ENCODE measurements around the gene PRKCB. TPM values are rescaled to one million over a fixed set of nuclear protein-coding genes. Genes with fewer than 3 reads are reported as not detected.

PRKCB gene
- total RNA-seq, 3 donors from 2014 or later = 41.4 to 66.8 (median 63.3) TPM

DNA sequence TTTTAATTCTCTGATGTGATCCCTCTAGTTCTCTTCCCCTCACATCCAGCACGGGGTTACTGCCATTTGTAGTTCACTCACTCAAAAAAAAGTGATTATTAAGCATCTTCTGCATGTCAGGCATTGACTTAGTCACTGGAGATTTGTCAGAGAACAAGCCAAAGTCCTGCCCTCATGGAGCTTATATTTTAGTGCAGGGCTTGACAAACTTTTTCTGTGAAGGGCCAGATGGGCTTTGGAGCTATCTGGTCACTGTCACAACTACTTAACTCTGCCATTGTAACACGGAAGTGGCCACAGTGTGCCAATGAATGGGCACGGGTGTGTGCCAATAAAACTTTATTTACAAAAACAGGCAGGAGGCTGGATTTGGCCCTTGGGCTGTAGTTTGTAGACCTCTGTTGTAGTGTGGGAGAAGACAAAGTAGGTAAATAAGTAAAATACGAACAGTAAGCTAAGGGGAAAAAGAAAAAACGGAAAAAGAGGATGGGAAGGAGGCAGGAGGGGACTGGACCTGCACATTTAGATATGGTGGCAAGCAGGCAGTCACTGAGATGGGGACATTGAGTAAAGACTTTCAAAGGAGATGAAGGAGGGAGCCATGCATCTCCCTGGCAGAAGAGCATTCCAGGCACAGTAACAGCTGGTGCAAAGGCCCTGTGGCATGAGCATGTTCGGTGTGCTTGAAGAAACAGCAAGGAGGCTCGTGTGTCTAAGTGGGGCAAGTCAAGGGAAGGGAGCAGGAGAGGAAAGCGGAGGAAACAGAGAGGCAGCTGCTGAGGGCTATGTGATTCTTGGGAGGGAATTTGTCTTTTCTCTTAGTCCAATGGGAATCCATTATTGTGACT lies 217.5 kb downstream of the PRKCB start:
- H3K27me3 Mint-ChIP-seq (ENCODE audit: low read depth) = no peaks in the 10 kb centered on the region
- H3K36me3 Mint-ChIP-seq (ENCODE audit: insufficient read depth) = peaks cover 36% of the 10 kb centered on the region
- ATAC-seq = no peak
- no peak for DNase-seq
- H3K9me3 Mint-ChIP-seq = no peaks in the 10 kb centered on the region
- peaks cover 14% of the 10 kb centered on the region for H3K4me1 Mint-ChIP-seq (ENCODE audit: low read depth)
- H3K4me3 Mint-ChIP-seq = no peak overlapping the region

GRCh38 chr16:24054741-24055491 lies 219.1 kb downstream of the PRKCB start:
- H3K4me1 Mint-ChIP-seq (ENCODE audit: low read depth) = peaks cover 7% of the 10 kb centered on the region
- H3K9me3 Mint-ChIP-seq = no peaks in the 10 kb centered on the region
- H3K36me3 Mint-ChIP-seq (ENCODE audit: insufficient read depth) = peaks cover 36% of the 10 kb centered on the region
- H3K27me3 Mint-ChIP-seq (ENCODE audit: low read depth) = no peaks in the 10 kb centered on the region
- DNase-seq (no peak), ATAC-seq (no peak)
- no peak overlapping the region for H3K4me3 Mint-ChIP-seq

- no peak for DNase-seq
- Mint-ChIP-seq H3K4me1 (ENCODE audit: low read depth) (peaks cover 3% of the 10 kb centered on the region), H3K4me3 (no peak overlapping the region), H3K9me3 (no peaks in the 10 kb centered on the region), H3K36me3 (ENCODE audit: insufficient read depth) (peaks cover 46% of the 10 kb centered on the region), H3K27me3 (ENCODE audit: low read depth) (no peaks in the 10 kb centered on the region)
- ATAC-seq = no peak
These were observed 226.6 kb downstream of the PRKCB start for GRCh38 chr16:24062270-24062817.

GRCh38 chr16:24069036-24069590 lies 233.3 kb downstream of the PRKCB start:
- Mint-ChIP-seq H3K4me3 (no peak overlapping the region), H3K36me3 (ENCODE audit: insufficient read depth) (peaks cover 5% of the 10 kb centered on the region), H3K9me3 (no peaks in the 10 kb centered on the region), H3K27me3 (ENCODE audit: low read depth) (no peaks in the 10 kb centered on the region), H3K4me1 (ENCODE audit: low read depth) (peaks cover 31% of the 10 kb centered on the region)
- DNase-seq (no peak), ATAC-seq (no peak)

GRCh38 chr16:24070851-24071250 lies 235.1 kb downstream of the PRKCB start:
- Mint-ChIP-seq H3K27me3 (ENCODE audit: low read depth) (no peaks in the 10 kb centered on the region), H3K9me3 (no peaks in the 10 kb centered on the region), H3K4me3 (no peak overlapping the region), H3K4me1 (ENCODE audit: low read depth) (peaks cover 41% of the 10 kb centered on the region), H3K36me3 (ENCODE audit: insufficient read depth) (peaks cover 8% of the 10 kb centered on the region)
- DNase-seq (no peak), ATAC-seq (peak; percentile 56 to 75)

GRCh38 chr16:24071666-24072360 lies 236.0 kb downstream of the PRKCB start:
- peaks cover 49% of the 10 kb centered on the region for H3K4me1 Mint-ChIP-seq (ENCODE audit: low read depth)
- ATAC-seq (no peak), DNase-seq (no peak)
- no peaks in the 10 kb centered on the region for H3K27me3 Mint-ChIP-seq (ENCODE audit: low read depth)
- H3K4me3 Mint-ChIP-seq = no peak overlapping the region
- peaks cover 8% of the 10 kb centered on the region for H3K36me3 Mint-ChIP-seq (ENCODE audit: insufficient read depth)
- no peaks in the 10 kb centered on the region for H3K9me3 Mint-ChIP-seq

DNA sequence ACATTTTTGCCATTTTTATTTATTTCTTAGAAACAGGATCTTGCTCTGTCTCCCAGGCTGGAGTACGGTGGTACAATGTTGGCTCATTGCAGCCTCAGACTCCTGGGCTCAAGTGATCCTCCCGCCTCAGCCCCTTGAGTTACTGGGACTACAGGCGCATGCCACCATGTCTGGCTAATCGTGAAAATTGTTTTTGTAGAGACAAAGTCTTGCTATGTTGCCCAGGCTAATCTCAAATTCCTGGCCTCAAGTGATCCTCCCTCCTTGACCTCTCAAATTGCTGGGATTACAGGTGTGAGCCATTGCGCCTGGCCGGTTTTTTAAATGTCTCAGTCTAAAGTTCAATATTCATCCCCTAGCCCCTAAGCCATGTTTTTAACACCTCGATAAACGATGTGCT lies 237.5 kb downstream of the PRKCB start:
- H3K27me3 Mint-ChIP-seq (ENCODE audit: low read depth) = no peaks in the 10 kb centered on the region
- H3K9me3 Mint-ChIP-seq = no peaks in the 10 kb centered on the region
- peaks cover 11% of the 10 kb centered on the region for H3K36me3 Mint-ChIP-seq (ENCODE audit: insufficient read depth)
- H3K4me3 Mint-ChIP-seq = no peak overlapping the region
- ATAC-seq = no peak
- peaks cover 50% of the 10 kb centered on the region for H3K4me1 Mint-ChIP-seq (ENCODE audit: low read depth)
- DNase-seq = no peak

DNA sequence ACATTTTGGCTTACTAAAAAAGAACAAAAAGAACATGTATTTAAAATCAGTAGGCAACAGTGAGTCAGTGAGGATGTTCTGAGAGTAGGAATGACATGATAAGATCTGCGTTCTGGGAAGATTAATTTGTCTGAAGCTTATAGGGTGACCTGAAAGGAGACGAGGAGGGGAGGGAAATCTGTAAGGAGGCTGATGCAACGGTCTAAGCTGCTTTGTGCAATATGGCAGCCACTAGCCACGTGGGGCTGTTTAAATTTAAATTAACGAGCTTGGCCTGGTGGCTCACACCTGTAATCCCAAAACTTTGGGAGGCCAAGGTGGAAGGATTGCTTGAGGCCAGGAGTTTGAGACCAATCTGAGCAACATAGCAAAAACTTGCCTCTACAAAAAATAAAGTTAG lies 238.8 kb downstream of the PRKCB start:
- ATAC-seq = no peak
- Mint-ChIP-seq H3K4me1 (ENCODE audit: low read depth) (peaks cover 50% of the 10 kb centered on the region), H3K9me3 (no peaks in the 10 kb centered on the region), H3K4me3 (no peak overlapping the region), H3K27me3 (ENCODE audit: low read depth) (no peaks in the 10 kb centered on the region), H3K36me3 (ENCODE audit: insufficient read depth) (peaks cover 16% of the 10 kb centered on the region)
- no peak for DNase-seq

DNA sequence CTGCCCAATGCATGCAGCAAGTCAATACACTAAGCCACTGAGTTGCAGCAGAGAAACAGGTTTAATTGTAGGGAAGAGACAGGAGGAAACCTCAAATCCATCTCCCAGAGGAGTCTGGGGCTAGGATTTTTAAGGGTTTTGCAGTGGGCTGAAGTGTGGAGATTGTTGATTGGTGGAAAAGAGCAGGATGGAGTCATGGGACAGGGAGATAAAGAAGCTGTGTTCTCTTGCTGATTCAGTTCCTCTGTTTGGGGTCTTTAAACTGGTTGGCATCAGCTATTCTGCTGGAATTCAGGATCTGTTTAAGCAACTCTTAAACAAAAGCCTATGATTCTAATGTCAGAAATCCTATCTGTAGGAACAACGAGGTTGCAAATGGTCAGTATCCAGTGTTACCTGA lies 239.5 kb downstream of the PRKCB start:
- Mint-ChIP-seq H3K27me3 (ENCODE audit: low read depth) (no peaks in the 10 kb centered on the region), H3K9me3 (no peaks in the 10 kb centered on the region), H3K4me3 (no peak overlapping the region), H3K4me1 (ENCODE audit: low read depth) (peaks cover 49% of the 10 kb centered on the region), H3K36me3 (ENCODE audit: insufficient read depth) (peaks cover 14% of the 10 kb centered on the region)
- DNase-seq (no peak), ATAC-seq (no peak)

DNA sequence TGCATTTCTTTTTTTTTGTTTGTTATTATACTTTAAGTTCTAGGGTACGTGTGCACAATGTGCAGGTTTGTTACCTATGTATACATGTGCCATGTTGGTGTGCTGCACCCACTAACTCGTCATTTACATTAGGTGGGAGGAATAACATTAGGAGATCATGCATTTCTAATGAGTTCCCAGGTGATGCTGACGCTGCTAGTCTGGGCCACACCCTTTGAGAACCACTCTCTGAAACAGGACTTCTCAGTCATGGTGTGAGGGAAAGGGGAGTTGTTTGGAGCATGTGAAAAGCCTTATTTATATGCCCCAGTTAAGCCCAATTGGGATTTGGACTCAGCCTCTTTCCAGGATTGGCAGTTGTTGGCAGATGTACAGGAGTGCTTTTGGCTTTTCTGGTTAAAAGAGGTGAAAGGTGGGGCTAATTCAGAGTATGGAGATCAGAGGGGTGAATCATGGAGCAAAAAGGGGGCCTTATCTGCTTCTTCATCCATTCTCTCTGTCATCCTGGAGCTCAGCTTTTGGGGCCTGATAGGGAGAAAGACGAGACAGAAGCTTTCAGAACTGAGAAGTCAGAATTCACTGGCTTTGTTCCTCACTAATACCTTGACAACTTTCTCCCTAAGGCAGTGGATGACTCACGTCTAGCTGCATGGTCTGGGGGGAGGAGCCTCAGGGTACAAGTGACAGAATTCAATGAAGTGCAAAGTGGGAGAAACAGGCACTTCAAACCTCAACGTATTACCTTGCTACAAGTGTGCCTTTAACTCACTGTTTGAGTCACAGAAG lies 240.3 kb downstream of the PRKCB start:
- Mint-ChIP-seq H3K36me3 (ENCODE audit: insufficient read depth) (peaks cover 17% of the 10 kb centered on the region), H3K27me3 (ENCODE audit: low read depth) (no peaks in the 10 kb centered on the region), H3K4me1 (ENCODE audit: low read depth) (peaks cover 43% of the 10 kb centered on the region), H3K4me3 (no peak overlapping the region), H3K9me3 (no peaks in the 10 kb centered on the region)
- ATAC-seq (peak; percentile 87 to 88), DNase-seq (no peak)

GRCh38 chr16:24077292-24077691 lies 241.5 kb downstream of the PRKCB start:
- ATAC-seq = no peak
- no peak for DNase-seq
- peaks cover 19% of the 10 kb centered on the region for H3K36me3 Mint-ChIP-seq (ENCODE audit: insufficient read depth)
- H3K4me1 Mint-ChIP-seq (ENCODE audit: low read depth) = peaks cover 36% of the 10 kb centered on the region
- H3K9me3 Mint-ChIP-seq = no peaks in the 10 kb centered on the region
- no peak overlapping the region for H3K4me3 Mint-ChIP-seq
- H3K27me3 Mint-ChIP-seq (ENCODE audit: low read depth) = no peaks in the 10 kb centered on the region

DNA sequence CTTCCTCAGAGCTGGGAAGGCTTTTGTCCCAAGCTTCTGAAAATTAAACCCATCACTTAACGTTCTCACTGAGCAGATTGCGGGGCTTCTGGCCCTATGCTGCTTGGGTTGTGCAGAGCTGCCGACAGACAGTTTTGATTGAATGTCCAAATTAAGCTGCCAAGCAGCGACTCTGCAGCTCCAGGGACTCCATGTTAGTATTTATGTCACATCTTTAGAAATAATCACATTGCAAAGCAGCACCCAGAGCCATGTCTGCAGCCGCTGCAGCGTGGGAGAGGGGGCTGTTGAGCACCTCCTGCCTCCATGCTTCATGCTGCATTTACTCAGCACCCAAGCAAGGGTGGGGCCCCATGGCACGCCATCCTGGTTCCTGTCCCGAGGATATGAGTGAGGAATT lies 242.2 kb downstream of the PRKCB start:
- H3K9me3 Mint-ChIP-seq = no peaks in the 10 kb centered on the region
- H3K4me1 Mint-ChIP-seq (ENCODE audit: low read depth) = peaks cover 30% of the 10 kb centered on the region
- DNase-seq = no peak
- no peak overlapping the region for H3K4me3 Mint-ChIP-seq
- no peaks in the 10 kb centered on the region for H3K27me3 Mint-ChIP-seq (ENCODE audit: low read depth)
- ATAC-seq = no peak
- peaks cover 19% of the 10 kb centered on the region for H3K36me3 Mint-ChIP-seq (ENCODE audit: insufficient read depth)

DNA sequence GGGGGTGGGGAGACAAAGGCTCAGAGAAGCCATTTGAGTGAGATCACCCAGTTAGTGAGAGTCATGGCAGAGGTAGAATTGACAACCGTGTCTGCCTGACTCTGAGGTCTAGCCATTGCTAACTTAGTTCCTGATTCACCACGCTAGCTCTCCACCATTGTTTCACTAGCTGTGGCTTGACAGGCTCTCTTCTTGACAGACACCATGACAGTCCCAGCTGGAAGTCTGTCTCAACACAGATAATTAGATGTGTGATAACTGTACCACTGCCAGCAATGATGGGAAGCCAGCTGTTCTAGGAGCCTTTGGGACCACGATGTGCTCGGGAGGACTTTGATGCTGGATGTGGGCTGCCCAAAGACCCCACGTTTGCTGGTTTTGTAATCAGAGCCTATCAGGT lies 249.9 kb downstream of the PRKCB start:
- Mint-ChIP-seq H3K27me3 (ENCODE audit: low read depth) (no peaks in the 10 kb centered on the region), H3K9me3 (peaks cover 11% of the 10 kb centered on the region), H3K4me1 (ENCODE audit: low read depth) (no peaks in the 10 kb centered on the region), H3K4me3 (no peak overlapping the region), H3K36me3 (ENCODE audit: insufficient read depth) (peaks cover 40% of the 10 kb centered on the region)
- DNase-seq = no peak
- no peak for ATAC-seq

Measured in activated T-cell treated with anti-CD3 and anti-CD28 coated beads, Interleukin-2, amount 50 U/mL, for 4 hours (primary cell).